ENCODE measurements around the gene GPHN.

DNA sequence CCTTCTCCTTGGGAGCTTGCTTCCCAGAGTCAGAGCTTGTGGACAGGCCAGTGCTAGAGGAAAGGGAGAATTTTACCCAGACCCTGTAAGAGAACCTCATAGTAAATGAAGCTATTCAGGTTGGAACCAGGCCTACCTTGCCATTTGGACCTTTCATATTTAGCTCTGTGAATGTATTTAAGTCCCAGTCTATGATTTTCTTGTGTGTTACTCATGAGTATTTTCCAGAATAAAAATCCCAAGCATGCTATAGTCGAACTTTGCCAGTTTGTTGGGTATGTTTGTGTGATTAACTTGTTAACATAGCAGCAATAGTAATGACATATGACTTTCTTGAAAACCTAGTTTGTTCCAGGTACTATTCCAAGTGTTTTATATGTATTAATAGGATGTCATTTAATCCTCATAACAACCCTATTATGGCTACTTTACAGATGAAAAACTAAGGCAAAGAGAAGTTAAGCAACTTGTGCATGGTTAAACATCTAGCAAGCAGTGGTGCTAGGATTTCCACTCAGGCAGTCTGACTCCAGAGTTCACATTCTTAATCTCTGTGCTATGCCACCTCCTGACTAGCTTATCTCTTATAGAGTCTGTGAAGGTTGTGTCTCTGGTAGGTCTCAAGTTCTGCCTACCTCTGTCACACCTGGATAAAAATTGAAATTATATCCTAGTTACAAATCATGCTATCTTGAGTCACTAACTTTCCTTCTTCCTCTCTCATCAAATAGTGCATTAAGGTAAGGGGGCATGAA is 633.4 kb downstream of the GPHN start:
- TF ChIP-seq MYC (IDR thresholded peaks at IDR 0.05; ENCODE audit: low read depth, low read length) (no peak), POLR2A (IDR thresholded peaks at IDR 0.05; ENCODE audit: low read depth, low read length) (no peak), POLR2AphosphoS5 (IDR thresholded peaks at IDR 0.05; ENCODE audit: insufficient read depth, low read depth, low read length) (no peak), EZH2 (IDR thresholded peaks at IDR 0.05; ENCODE audit: borderline replicate concordance, low read depth, low read length, severe bottlenecking) (no peak), GATA2 (IDR thresholded peaks at IDR 0.05; ENCODE audit: insufficient read depth, insufficient read length, low read depth, low read length) (no peak), MAX (IDR thresholded peaks at IDR 0.05; ENCODE audit: insufficient read depth, insufficient read length) (no peak), FOS (IDR thresholded peaks at IDR 0.05; ENCODE audit: borderline replicate concordance, insufficient read depth, low read length) (no peak), JUN (IDR thresholded peaks at IDR 0.05; ENCODE audit: borderline replicate concordance, insufficient read depth, insufficient read length, low read depth) (no peak)
- TF ChIP-seq, protein P1, sequence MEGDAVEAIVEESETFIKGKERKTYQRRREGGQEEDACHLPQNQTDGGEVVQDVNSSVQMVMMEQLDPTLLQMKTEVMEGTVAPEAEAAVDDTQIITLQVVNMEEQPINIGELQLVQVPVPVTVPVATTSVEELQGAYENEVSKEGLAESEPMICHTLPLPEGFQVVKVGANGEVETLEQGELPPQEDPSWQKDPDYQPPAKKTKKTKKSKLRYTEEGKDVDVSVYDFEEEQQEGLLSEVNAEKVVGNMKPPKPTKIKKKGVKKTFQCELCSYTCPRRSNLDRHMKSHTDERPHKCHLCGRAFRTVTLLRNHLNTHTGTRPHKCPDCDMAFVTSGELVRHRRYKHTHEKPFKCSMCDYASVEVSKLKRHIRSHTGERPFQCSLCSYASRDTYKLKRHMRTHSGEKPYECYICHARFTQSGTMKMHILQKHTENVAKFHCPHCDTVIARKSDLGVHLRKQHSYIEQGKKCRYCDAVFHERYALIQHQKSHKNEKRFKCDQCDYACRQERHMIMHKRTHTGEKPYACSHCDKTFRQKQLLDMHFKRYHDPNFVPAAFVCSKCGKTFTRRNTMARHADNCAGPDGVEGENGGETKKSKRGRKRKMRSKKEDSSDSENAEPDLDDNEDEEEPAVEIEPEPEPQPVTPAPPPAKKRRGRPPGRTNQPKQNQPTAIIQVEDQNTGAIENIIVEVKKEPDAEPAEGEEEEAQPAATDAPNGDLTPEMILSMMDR (IDR thresholded peaks at IDR 0.05; ENCODE audit: extremely low read depth in 1 of 2, insufficient read depth in 1 of 2, low read depth in 1 of 2, low read length in 2 of 2), result no peak
